MM.1S (cell line): Measurements from ENCODE around the gene EFEMP2.

ENCODE experiments used
- EZH2 ChIP-seq: fragments of 300-600 bp; sonication (generic); optimal IDR thresholded peaks from 2 replicates; pipeline ENCODE3; 2017; ENCODE audit warnings: low read depth, mild to moderate bottlenecking, antibody characterized with exemption, low read length, mixed read lengths
- EZH2phosphoT487 ChIP-seq: fragments of 300-600 bp; sonication (generic); IDR thresholded peaks from 2 replicates; pipeline ENCODE4 v1.6.1; 2018; ENCODE audit warnings: antibody characterized with exemption, low read length
- TF ChIP-seq, protein P1 (sequence below): fragments of 300-600 bp; sonication (generic); IDR thresholded peaks from 2 replicates; pipeline ENCODE4 v1.5.1; 2016; ENCODE audit warnings: antibody characterized with exemption, low read length, mixed read lengths

DNA sequence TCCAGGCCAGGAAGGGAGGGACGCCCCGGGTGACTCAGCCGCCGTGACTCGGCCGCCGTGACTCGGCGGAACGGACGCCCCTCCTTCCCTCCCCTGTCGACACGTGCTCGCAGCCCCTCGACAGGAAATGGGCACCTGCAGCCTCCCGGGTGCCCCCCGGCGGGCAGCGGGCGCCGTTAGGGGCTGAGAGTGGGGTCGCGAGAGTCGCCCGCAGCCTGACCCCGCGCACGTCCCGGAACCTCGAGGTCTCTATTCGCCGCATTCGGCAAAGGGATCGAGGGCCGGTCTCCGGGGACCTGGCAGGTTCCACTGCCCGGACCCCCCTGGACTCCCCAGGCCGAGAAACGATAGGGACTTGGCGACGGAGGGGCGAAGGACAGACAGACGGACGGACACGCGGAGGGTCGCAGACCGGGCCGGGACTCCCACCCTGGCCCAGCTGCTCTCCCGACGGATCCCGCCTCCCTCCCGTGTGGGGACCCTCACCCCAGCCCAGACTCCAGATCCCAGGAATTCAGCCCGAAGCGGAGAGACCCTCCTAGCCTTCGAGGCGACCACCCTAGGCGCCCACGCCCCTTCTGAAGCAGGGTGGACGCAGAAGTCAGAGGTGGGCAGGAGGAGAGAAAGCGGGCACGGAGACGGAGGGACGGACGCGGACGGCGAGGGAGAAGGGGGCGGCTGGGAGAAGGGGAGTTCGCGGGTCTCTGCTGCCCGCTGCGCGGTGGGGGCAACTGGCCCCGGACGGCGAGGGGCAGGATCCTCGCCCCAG is 26.9 kb upstream of the EFEMP2 start:
- TF ChIP-seq, protein P1, sequence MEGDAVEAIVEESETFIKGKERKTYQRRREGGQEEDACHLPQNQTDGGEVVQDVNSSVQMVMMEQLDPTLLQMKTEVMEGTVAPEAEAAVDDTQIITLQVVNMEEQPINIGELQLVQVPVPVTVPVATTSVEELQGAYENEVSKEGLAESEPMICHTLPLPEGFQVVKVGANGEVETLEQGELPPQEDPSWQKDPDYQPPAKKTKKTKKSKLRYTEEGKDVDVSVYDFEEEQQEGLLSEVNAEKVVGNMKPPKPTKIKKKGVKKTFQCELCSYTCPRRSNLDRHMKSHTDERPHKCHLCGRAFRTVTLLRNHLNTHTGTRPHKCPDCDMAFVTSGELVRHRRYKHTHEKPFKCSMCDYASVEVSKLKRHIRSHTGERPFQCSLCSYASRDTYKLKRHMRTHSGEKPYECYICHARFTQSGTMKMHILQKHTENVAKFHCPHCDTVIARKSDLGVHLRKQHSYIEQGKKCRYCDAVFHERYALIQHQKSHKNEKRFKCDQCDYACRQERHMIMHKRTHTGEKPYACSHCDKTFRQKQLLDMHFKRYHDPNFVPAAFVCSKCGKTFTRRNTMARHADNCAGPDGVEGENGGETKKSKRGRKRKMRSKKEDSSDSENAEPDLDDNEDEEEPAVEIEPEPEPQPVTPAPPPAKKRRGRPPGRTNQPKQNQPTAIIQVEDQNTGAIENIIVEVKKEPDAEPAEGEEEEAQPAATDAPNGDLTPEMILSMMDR, result no peak
- no peak for TF ChIP-seq EZH2
- TF ChIP-seq EZH2phosphoT487, result no peak
